ENCODE results near the gene FAM168A.

- TF ChIP-seq POLR2A (IDR thresholded peaks at IDR 0.05; ENCODE audit: extremely low read depth, insufficient read length) (no peak), CTCF (IDR thresholded peaks at IDR 0.05; ENCODE audit: low read depth, low read length) (no peak), MAX (IDR thresholded peaks at IDR 0.05; ENCODE audit: low read depth, low read length) (no peak), MYC (IDR thresholded peaks at IDR 0.05; ENCODE audit: low read depth, low read length) (no peak)
These were observed 171.6 kb downstream of the FAM168A start for GRCh38 chr11:73426219-73426850.
